ENCODE measurements around the gene SARDH.
"Not testable (repeated sequence)": the region's sequence is repeated elsewhere in the genome, so short reads cannot be mapped to it uniquely, and the experiment has no call there.

The SARDH gene

DNA sequence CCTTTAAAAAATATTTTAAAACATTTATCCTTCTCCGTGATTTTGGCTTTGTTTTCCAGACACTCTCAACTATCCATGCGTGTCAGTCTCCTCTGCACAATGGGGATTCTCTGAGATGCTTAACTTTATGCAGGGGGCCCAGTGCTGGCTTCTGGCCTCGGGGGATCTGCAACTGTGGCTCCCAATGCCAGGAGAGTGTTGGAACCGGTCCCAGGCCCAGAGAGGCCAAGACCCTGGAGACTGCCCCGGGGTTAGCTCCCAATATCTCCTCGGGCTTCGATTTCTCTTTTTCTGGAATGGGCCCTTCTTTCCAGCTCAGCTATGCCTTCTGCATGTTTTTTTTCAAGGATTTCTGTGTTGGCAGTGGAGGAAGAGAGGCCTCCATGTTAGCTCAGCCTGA lies 20.1 kb upstream of the SARDH start:
- no peak for DNase-seq

DNA sequence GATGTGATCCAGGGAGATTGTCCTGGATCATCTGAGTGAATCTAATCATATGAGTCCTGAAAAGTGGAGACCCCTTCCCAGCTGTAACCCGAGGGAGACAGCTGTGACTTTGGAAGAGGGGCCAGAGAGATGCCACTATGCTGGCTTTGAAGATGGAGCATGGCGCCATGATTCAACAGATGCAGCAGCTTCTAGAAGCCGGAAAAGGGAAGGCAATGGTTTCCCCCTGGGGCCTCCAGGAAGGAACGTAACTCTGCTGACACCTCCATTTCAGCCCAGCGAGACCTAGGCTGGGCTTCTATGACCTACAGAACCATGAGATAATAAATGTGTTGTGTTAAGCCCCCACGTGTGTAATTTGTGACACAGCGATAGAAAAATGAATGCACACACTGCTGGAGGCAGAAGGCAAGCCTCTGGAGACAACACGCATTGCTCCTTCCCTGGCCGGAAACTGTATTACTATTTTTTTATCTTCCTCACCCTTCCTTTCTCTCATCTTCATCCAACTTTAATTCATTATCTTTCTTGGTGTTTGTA lies 16.6 kb upstream of the SARDH start:
- no peak for DNase-seq

DNA sequence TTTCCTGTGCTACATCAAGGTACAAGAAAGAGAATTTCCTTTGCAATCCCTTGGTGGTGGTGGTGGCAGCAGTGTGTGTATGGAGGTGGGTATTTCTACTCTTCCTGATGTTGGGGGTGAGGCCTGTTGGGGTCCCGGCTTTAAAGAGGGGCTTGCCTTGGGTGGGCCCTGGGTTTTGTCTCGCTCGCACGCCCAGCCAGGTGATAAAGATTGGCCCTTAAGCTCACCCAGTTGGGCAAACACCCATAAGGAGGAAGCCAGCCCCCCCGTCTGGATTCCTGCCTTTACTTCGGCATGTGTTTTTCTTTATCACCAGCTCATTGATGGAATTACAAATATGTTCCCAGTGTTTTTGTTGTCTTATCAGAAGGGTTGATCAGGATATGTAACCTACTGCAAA lies 16.0 kb upstream of the SARDH start:
- no peak for DNase-seq

DNA sequence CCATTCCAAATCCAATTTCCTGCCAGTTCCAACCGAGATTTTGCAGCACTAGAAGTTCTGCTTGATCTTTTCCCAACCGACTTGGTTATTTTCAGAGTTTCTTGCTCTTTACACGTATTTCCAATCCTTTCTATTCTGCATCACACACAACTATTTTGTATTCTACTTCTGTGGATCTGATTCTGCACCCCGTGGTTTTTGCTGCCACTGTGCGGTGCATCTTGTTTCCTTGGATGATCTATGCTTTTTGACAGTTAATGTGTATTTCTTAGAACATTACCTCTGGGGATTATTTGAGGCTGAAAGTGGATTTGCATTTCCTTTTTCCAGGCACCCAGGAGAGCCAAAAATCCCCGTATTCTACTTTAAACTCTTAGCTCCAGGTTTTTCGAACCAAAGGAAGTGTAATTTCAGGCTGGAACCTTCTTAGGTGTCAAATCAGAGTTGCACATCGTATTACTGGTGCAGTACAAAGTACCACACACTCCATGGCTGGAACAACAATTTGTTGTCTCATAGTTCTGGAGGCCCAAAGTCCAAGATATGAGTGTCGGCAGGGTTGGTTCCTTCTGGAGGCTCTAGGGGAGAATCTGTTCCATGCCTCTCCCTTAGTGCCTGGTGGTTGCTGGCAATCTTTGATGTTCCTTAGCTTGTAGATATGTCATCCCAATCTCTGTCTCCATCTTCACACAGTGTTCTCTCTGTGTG lies 14.7 kb upstream of the SARDH start:
- no peak for DNase-seq

DNA sequence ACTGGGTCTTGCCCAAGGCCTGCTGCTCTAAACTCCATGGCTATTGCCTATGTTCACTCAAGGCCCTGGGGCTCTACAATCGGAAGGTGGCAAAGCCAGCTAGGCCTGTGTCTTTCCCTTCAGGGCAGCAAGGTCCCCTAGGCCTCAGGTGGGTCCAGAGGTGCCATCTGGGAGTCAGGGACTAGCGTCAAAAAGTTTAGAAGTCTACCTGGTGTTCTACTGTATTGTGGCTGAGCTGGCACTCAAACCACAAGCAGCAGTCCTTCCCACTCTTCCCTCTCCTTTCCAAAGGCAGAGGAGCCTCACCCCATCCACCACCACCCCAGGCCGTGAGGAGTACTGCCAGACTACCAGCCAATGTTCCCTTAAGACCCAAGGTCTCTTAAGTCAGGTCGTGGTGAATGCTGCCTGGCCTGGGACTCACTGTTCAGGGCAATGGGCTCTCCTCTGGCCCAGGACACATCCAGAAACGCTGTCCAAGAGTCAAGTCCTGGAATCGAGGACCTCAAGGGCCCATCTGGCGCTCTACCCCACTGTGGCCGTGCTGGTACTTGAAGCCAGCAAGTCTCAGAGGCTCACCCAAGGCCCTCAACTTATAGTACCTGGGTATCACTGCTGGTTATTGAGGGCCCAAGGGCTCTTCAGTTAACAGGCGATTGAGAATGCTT lies 13.0 kb upstream of the SARDH start:
- no peak for DNase-seq

DNA sequence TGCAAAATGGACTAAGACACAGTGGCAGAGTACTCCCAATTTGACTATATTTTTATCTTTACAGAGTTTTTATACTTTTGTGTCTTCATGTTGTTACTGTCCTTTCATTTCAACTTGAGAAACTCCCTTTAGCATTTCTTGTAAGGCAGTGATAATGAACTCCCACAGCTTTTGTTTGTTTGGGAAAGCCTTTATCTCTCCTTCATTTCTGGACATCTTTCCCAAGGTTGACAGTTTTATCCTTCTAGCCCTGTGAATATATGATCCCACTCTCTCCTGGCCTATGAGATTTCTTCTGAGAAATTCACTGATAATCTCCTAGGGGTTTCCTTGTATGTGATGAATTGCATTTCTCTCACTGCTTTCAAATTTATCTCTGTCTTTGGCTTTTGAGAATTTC lies 9.2 kb upstream of the SARDH start:
- DNase-seq = no peak

DNA sequence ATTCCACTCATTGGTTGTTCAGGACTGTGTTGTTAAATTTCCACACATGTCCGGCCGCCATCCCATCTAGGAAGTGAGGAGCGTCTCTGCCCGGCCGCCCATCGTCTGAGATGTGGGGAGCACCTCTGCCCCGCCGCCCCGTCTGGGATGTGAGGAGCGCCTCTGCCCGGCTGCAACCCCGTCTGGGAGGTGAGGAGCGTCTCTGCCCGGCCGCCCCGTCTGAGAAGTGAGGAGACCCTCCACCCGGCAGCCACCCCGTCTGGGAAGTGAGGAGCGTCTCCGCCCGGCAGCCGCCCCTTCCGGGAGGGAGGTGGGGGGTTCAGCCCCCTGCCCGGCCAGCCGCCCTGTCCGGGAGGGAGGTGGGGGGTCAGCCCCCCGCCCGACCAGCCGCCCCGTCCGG lies 6.4 kb upstream of the SARDH start:
- not testable (repeated sequence) for DNase-seq

DNA sequence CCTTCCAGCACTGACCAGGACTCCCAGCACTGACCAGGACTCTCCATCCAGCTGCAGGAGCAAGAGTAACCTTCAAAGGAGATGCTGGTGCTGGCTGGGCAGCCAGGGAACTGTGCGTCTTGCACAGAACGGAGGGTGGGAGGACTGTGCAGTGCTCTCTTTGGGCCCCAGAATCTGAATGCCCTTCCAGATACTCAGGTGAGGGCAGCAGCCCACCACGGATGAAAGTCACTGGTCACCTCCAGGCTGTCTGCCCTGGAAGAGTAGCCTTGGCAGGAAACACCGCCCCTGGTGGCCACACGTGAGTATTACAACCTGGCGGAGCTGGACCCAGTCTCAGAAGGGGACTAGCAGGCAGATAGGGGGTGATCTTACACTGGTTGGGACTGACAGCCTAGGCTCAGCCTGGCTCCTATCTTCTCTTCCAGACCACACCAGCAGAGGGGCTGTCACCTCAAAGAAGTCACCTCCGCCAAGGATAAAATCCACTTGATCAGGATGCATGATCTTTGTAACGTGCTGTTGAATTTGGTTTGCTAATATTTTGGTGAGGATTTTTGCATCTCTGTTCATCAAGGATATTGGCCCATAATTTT lies 4.8 kb upstream of the SARDH start:
- peak; percentile 64 for DNase-seq

DNA sequence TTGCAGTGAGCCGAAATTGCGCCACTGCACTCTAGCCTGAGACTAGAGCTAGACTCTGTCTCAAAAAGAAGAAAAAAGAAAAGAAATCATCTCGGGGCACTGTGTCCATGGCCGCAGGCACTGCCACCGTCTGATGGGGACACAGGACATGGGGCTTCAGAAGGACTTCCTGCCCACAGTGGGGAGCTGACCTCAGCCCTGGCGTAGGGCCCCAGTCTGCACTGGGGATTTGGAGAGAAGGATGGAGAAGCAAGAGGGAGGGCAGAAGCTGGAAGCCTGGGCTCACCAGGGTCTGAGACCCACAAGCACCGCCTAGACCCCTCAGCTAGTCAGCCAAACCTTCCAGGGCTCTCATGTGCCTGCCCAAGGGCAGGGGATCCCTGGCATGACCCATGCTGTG lies 4.1 kb upstream of the SARDH start:
- DNase-seq = no peak

DNA sequence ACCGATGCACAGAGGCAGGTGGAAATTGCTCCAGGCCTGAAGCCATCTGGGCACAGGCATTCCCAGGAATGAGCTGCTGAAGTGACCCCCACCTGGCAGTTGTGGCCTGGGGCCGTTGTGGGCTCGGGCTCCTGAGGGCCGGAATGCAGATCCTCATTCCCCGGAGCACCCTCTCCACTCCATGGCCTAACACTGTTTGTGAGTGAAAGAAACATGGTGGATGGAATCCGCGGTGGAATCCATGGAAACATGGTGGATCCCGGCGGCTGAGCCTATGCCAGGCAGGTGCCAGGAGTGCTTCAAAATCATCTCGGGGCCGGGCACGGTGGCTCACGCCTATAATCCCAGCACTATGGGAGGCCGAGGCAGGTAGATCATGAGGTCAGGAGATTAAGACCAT lies 3.6 kb upstream of the SARDH start:
- DNase-seq = no peak

DNA sequence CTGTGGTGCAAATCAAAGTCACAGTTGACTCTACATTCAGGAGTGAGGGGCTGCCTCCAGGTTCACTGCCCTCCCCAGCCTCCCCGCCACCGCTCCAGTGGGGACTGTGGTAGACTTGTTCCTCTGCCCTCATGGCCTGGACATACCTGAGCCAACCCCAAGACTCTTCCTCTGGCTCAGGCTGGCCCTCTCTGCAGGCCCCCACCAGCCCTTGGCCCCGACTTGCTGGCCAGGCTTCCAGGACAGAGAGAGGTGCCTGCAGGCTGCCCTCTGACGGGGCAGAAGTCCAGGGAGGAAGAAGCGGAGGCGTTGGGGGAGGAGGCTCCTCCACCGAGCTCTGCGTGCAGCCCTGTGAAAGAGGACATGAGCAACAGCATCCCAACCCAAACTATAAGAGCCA lies 2.8 kb upstream of the SARDH start:
- DNase-seq = no peak

DNA sequence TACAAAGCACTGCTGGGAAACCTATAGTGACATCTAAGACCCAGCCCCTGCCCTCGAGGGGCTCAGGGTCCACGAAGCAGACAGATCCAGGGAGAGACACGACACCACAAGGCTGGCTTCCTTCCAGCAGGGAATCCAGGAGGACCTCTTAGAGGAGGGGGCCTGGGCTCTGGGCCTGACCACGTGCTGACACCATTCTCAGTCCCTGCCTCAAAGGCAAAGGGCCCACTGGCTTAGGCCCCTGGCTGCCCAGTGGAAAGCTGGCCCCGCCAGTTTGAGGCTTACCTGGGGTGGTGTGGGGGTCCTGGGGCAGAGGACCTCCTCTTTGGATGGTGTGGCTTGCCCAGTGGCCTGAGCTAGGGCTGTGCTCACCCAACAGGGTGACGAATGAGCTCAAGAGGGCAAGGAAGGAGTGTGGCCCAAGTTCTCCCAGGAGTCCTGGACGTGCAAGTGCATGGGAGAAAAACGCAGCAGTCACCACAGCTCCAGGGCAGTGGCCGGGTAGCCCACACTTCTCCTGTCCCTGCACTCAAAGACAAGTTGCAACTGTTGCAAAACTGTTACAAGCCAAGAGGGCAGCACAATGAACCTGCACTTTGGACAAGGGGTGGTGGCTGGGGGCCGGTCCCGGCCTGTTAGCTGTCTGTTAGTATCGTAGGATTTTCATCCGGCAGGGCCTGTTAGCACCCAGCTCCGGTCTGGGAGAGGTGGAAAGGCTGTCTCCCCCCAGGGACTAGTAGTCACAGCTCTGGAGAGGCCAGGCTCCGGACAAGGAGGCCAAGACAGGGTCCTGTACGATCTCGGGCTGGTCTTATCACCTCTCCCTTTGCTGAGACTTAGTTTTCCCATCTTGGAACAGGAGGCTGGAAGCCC lies 1.5 kb upstream of the SARDH start:
- no peak for DNase-seq

DNA sequence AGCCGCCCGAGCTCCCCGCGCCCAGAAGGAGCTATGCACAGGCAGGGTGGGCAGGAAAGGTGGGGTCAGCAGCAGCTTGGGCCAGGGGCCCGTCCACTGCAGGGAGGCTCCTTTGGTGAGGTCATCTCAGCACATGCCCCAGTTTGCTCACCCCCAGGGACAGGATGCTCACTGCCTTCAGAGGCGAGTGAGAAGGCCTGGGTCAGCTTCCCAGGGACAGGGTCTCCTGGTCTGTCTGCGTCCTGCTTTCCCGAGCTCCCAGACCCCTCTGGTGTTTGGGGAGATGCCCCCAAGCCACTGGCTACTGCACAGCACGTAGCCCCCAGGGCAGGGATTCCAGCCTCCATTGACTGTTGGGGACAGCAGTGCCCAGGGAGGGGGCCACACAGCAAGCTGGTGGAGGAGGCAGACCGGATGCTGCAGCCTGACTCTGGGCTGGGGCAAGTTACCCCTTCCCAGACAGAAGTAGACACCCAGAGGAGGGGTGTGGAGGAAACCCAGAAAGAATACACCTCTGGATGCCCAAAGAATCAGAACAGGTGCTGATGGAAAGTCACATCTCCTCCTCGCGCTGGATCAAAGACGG lies 581 bp upstream of the SARDH start:
- DNase-seq = no peak

DNA sequence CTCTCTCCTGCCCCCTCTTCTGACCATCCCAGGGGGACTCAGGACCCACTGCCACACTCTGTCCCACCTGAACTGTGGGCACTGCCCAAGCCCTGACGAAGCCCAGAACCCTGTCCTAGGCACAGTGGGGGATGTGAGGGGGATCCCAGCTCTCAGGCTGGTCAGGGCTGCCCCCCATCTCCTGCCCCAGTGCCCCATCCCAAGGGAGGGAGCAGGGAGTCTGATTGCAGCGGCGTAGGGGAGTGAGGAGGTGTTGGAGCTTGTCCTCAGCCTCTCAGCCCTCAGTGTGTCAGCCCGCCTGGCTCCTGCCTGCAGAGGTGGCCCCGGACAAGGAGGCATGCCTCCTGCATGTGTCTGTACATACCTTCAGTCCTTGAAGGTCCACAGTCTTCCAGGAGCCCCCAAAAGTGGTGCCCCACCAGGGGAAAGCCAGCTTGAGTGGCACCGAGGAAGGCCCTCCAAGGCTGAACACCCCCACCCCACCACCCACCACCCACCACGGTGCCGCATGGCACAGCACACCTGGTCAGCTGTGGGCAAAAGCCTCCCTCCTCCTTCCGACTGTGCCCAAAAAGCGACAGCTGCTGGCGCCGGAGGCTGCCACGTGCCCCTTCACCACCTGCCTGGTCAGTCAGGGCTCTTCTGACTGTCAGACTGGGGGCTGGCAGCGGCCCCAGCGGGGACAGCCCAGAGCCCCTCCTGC lies 930 bp downstream of the SARDH start:
- no peak for DNase-seq

DNA sequence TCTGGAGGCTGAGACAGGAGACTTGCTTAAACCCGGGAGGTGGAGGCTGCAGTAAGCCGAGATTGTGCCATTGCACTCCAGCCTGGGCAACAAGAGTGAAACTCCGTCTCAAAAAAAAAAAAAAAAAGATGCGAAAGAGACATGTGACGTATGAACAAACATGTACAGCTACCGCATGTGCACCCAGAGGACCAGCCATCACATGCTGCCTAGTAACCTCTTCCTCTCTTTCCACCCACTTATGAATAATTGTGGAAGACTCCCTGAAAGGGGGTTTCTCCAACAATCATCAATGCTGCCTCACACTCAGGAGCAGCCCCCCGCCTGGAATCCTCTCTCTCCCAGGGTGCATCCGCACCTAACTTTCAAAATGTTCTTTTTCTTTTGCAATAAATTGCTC lies 2.2 kb downstream of the SARDH start:
- DNase-seq = no peak

DNA sequence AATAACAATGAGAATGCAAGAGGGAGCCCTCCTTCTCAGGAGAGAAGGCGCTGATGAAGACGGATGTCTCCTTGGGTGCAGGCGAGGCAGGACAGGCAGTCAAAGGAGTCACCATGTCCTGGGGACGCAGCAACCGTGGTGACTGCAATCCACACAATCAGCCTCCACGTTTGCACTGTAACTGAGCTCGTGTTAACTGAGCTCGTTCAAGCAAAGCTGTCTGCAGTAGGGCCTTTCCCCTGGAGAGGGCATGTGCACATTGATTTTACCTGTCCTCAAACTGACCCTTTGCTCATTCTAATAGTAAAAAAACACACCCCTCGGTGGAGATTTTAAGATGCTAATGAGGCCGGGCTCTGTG lies 2.8 kb downstream of the SARDH start:
- DNase-seq = no peak

DNA sequence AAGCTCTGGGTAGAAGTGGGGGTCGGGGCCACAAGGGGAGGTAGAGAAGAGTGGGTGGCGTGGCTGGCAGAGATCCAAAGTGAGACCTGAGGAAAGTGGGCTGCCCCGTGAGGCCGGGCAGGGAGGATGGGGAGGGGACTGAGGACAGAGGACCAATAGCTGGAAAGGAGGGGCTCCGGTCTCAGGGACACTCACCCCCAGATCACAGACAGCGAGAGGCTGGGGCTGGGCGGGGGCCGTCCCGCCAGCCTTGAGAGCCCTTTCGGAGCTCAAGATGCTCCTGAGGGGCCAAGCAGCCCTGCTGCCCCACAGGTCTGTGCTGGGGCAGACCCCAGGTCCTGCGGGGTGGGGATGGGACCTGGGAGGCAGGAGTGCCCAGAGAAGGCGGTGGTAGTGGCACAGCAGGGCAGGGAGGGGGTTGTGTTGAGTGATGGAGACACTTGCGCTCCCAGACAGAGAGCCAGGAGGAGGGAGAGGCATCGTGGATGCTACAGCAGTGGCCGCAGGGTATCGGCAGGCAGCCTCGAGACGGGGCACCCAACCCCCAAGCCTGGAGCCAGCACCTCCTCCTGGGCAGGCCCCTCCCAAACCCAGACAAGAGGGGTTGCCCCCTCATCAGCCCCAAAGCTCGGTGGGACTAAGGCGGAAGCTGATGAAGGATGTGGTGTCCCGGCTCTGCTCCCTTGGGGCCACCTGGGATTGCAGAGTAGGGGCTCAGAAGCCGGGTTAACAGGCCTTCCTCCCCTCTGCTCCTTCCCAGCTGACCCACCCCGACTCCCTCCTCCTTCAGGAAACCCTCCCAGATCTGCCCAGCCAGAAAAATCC lies 3.4 kb downstream of the SARDH start:
- no peak for DNase-seq

DNA sequence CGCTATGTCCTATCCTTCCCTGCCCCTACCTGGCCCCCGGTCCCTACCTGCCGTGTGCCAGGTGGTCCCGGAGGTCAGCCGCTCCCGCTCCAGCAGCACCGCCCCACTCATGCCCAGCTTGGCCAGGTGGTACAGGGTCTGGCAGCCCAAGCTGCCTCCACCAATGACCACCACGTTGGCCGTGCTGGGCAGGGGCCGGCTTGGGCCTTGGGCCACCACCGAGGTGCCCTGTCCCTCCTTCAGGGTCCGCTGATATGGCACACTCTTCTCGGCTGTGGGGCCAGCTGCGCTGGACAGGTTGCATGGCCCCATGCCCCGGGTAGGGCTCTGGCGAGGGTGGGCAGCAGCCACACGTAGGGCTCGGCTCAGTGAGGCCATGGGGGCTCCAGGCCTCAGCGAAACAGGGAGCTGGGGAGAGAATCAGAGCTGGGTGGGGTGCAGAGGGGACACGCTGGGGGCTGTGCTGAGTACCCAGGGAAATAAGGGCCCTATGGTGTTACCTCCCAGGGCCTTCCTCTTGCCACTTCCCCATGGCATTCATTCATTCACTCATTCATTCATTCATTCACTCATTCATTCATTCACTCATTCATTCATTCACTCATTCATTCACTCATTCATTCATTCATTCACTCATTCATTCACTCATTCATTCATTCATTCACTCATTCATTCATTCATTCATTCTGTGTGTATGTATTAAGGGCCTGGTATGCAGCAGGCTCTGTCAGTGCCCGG lies 4.2 kb downstream of the SARDH start:
- no peak for DNase-seq

DNA sequence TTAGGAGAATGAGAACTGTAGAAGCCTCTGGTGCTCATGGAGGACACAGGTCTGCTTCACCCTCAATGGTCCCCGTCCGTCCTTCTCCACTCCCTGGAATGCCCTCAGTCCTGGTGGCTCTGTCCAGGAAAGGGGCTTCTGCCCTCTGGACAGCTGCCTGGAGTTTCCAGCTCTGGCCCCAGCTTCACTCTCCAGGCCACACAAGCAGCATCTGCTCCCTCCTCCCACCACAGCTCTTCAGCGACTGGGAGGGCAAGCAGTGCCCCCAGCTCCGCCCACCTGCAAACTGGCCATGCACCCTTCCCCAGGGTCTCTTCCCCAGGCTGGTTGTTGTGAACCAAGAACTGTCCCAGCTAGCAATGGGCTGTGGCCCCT lies 4.7 kb downstream of the SARDH start:
- DNase-seq = no peak

DNA sequence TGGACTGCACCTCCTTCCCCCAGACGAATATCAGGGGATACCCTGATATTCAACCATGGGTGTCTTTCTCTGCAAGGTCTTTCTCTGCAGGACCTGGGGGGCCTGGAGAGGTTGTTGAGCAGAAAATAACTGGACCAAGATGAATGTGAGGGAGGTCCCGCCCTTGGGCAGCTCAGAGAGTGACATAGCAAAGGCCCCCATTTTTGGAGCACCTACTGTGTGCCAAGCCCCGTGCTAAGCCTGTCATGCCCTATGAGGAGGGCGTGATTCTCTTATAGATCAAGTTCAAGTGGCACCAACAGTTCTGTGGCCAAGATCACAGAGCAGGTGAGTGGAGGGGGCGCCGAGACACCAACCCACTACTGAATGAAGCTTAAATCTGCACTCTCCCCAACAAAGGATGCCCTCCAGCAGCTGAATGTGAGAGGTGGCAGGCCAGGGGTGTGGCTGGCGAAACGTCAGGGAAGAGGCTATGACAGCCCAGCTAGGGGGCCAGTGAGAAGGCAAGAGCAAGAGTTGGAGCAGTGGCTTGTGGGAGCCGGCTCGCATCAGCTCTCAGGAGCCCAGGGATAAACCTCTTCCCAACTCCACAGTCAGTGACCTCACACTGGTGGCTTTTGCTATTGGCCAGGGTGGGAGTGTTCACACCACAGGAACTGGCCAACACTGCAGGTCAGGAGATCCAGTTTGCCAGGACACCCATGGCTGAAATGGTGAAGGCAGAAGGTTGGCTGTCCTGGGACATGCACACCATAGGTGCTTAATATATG lies 5.3 kb downstream of the SARDH start:
- no peak for DNase-seq
